K562 (cell line): Measurements from ENCODE around the gene IL26. TPM values are rescaled to one million over a fixed set of nuclear protein-coding genes. Genes with fewer than 3 reads are reported as not detected.
"Not testable (repeated sequence)": the region's sequence is repeated elsewhere in the genome, so short reads cannot be mapped to it uniquely, and the experiment has no call there.

Source experiments
- ATAC-seq: fragments of 200-7000 bp; cut with Tn5 transposase; 3 replicates; pipeline ENCODE4 v1.9.1; 2020; ENCODE audit warnings: moderate library complexity
- BruUV-seq: library from RNA; stranded (reverse); fragments of 400-500 nt; replicated peaks from 2 replicates; lab custom pipeline; 2021; lab: Mats Ljungman, UMichigan
- CTCF ChIA-PET: fragments of 300-600 bp; formaldehyde crosslinking; extraction: SDS; loops from one replicate; lab custom pipeline; 2021; ENCODE audit warnings: low intra/inter-chr PET ratio; lab: Yijun Ruan, JAX
- POLR2A ChIA-PET: fragments of 300-600, 350-650 bp; sonication (Branson Sonifier 250); formaldehyde crosslinking; extraction: SDS; loops from one replicate; lab custom pipeline; 2021; ENCODE audit warnings: antibody characterized with exemption, inconsistent platforms; lab: Yijun Ruan, JAX
- DNase-seq, 4 experiments: peaks; one replicate each; pipeline versions ENCODE4 v3.0.0 to v3.0.0-alpha.2; 2011 to 2018; ENCODE audit warnings: low spot score in 3 of 4, mixed read lengths in 3 of 4; ENCODE audit errors: extremely low read depth in 1 of 4
- FAIRE-seq: peaks from 2 replicates; lab custom pipeline; 2011; peaks lifted over from hg19 to GRCh38; lab: Jason Lieb, UNC
- H2AFZ ChIP-seq: 2 replicates; pipeline ENCODE4 v1.6.0; 2011; ENCODE audit warnings: low read depth, low read length, control low read depth, inconsistent platforms
- H3K27ac ChIP-seq: fragments of 200-600 bp; 3 replicates; pipeline ENCODE4 v1.8.0; 2011; ENCODE audit warnings: low read depth, mild to moderate bottlenecking, control low read depth, inconsistent platforms, low read length, moderate library complexity, mixed read lengths; ENCODE audit errors: extremely low read depth
- H3K27me3 ChIP-seq, 2 experiments: fragments of 300-600 bp in 1 of 2; 2 replicates in 1 of 2; 3 replicates in 1 of 2; pipeline versions ENCODE4 v1.6.0 to v1.8.0; 2011; ENCODE audit warnings: inconsistent platforms in 2 of 2, low read length in 2 of 2, mild to moderate bottlenecking in 1 of 2, mixed read lengths in 1 of 2, moderate library complexity in 1 of 2; ENCODE audit not compliant: control insufficient read depth in 2 of 2, insufficient read depth in 2 of 2
- H3K36me3 ChIP-seq: fragments of 300-600 bp; 3 replicates; pipeline ENCODE4 v1.8.0; 2011; ENCODE audit warnings: mild to moderate bottlenecking, low read length, inconsistent platforms; ENCODE audit not compliant: control insufficient read depth, insufficient read depth
- H3K4me1 ChIP-seq, 2 experiments: fragments of 200-600 bp in 1 of 2; replicated peaks in 1 of 2; 2 replicates in 1 of 2; 3 replicates in 1 of 2; pipeline versions ENCODE4 v1.5.1 to v1.8.0; 2011; ENCODE audit warnings: inconsistent platforms in 2 of 2, low read length in 2 of 2, mild to moderate bottlenecking in 1 of 2, mixed read lengths in 1 of 2, moderate library complexity in 1 of 2; ENCODE audit not compliant: control insufficient read depth in 2 of 2, insufficient read depth in 2 of 2
- H3K4me2 ChIP-seq: 2 replicates; pipeline ENCODE4 v1.6.1; 2011; ENCODE audit warnings: low read length, control low read depth, inconsistent platforms, mixed read lengths; ENCODE audit not compliant: insufficient read depth
- H3K4me3 ChIP-seq: fragments of 200-600 bp; sonication (generic), shearing (Covaris generic); 2 replicates; pipeline ENCODE4 v1.5.1; 2016; ENCODE audit warnings: control low read depth, inconsistent platforms
- H3K79me2 ChIP-seq: fragments of 200-600 bp; 3 replicates; pipeline ENCODE4 v1.8.0; 2011; ENCODE audit warnings: low read length, inconsistent platforms; ENCODE audit not compliant: control insufficient read depth, insufficient read depth
- H3K9ac ChIP-seq, 2 experiments: 2 replicates each; pipeline versions ENCODE4 v1.6.0 to v1.6.1; 2011; ENCODE audit warnings: low read depth in 2 of 2, low read length in 2 of 2, control low read depth in 1 of 2, inconsistent platforms in 1 of 2, mild to moderate bottlenecking in 1 of 2, mixed read lengths in 1 of 2; ENCODE audit not compliant: insufficient read depth in 1 of 2
- H3K9me1 ChIP-seq: one replicate; pipeline ENCODE4 v1.6.0; 2011; ENCODE audit warnings: inconsistent platforms, mild to moderate bottlenecking, low read length, moderate library complexity; ENCODE audit not compliant: control insufficient read depth, insufficient read depth
- H3K9me3 ChIP-seq: replicated peaks from 2 replicates; pipeline ENCODE4 v1.5.1; 2011; ENCODE audit warnings: low read depth, low read length, inconsistent platforms; ENCODE audit not compliant: control insufficient read depth, insufficient read depth
- H4K20me1 ChIP-seq: replicated peaks from 2 replicates; pipeline ENCODE4 v1.6.1; 2011; ENCODE audit warnings: low read length, inconsistent platforms, mixed read lengths; ENCODE audit not compliant: control insufficient read depth, insufficient read depth
- CBFA2T2 ChIP-seq: fragments of 450-650 bp; conservative IDR thresholded peaks from 2 replicates; pipeline ENCODE4 v1.6.1; 2017; ENCODE audit warnings: mild to moderate bottlenecking
- CBFA2T3 ChIP-seq: fragments of 450-650 bp; IDR thresholded peaks from 2 replicates; pipeline ENCODE4 v1.6.1; 2017
- L3MBTL2 ChIP-seq: fragments of 450-650 bp; IDR thresholded peaks from 2 replicates; pipeline ENCODE4 v1.6.1; 2016; ENCODE audit warnings: mild to moderate bottlenecking, moderate library complexity
- MECOM ChIP-seq: fragments of 250-450 bp; sonication (Bioruptor Pico); IDR thresholded peaks from 2 replicates; pipeline ENCODE4 v1.8.0; 2022; ENCODE audit warnings: inconsistent platforms
- PBX2 ChIP-seq, 2 experiments: IDR thresholded peaks in 1 of 2; conservative IDR thresholded peaks in 1 of 2; 2 replicates each; pipeline ENCODE4 v1.6.1; 2016; ENCODE audit warnings: low read depth in 2 of 2, mild to moderate bottlenecking in 1 of 2, missing compliant biosample characterization in 1 of 2, missing genetic modification characterization in 1 of 2, moderate library complexity in 1 of 2
- PKNOX1 ChIP-seq: fragments of 450-650 bp; IDR thresholded peaks from 2 replicates; pipeline ENCODE4 v1.6.1; 2016
- TEAD4 ChIP-seq, 2 experiments: sonication (generic) in 1 of 2; formaldehyde crosslinking in 1 of 2; IDR thresholded peaks; 2 replicates each; pipeline versions ENCODE4 v1.6.1 to v1.8.0; 2012 to 2022; ENCODE audit warnings: borderline replicate concordance in 1 of 2, inconsistent platforms in 1 of 2, low read length in 1 of 2, mild to moderate bottlenecking in 1 of 2, missing genetic modification reagents in 1 of 2
- ZNF407 ChIP-seq: fragments of 450-650 bp; IDR thresholded peaks from 2 replicates; pipeline ENCODE4 v1.6.1; 2016; ENCODE audit warnings: low read depth
- WGBS: fragments of 100-300 bp; shearing (Covaris generic); methylation state at CpG from one replicate; pipeline ENCODE4 v1.1.6; 2016; ENCODE audit warnings: low coverage, mixed read lengths; ENCODE audit not compliant: insufficient coverage; ENCODE audit errors: missing lambda C conversion rate; 5-methylcytosine and 5-hydroxymethylcytosine counted together
- in situ Hi-C: fragments of 300-500 bp; cut with MboI; formaldehyde crosslinking; loops from 4 replicates; pipeline ENCODE4 v1.15.0; 2018; ENCODE audit warnings: inconsistent platforms, mixed read lengths
- intact Hi-C: fragments of 100-400 bp; cut with micrococcal nuclease; formaldehyde crosslinking; loops from 2 replicates; pipeline ENCODE4 v1.14.2; 2022
- polyA plus RNA-seq, 8 experiments: library from polyadenylated mRNA; depleted of rRNA in 4 of 8; stranded (reverse) in 5 of 8; unstranded in 3 of 8; fragments of >200 nt; fragmentation: Nextera tagmentation in 2 of 8; fragmentation: Illumina TruSeq in 1 of 8; extraction: Ambion mirVana in 2 of 8; extraction: Trizol in 1 of 8; gene quantifications; 2 replicates each; pipeline versions ENCODE4 v1.2.1 to v1.2.3, GENCODE V29; 2011 to 2014; ENCODE audit warnings: inconsistent platforms in 1 of 8, missing spikeins in 1 of 8
- total RNA-seq, 7 experiments: library from RNA; depleted of rRNA in 6 of 7; stranded (reverse); fragments of >200 nt in 6 of 7; fragmentation: Illumina TruSeq in 2 of 7; extraction: Trizol in 2 of 7; gene quantifications; 2 replicates each; pipeline versions ENCODE4 v1.2.1 to v1.2.3, GENCODE V29; 2011 to 2021; ENCODE audit warnings: low replicate concordance in 1 of 7

IL26 gene
- total and polyA plus RNA-seq, 9 of the 15 experiments (the other 6 are each of a cell fraction or from before 2014, with no cell fraction given): not detected

- in situ Hi-C loops; H3K36me3 ChIP-seq; H3K79me2 ChIP-seq; CTCF ChIA-PET; H3K4me1 ChIP-seq; BruUV-seq; FAIRE-seq; intact Hi-C loops; H3K4me3 ChIP-seq; H4K20me1 ChIP-seq; H3K9ac ChIP-seq; H3K9me3 ChIP-seq; H3K27me3 ChIP-seq; H3K4me2 ChIP-seq; H3K9me1 ChIP-seq; TF ChIP-seq PBX2 (CRISPR knock-in tag; IDR thresholded peaks at IDR 0.05; ENCODE audit: low read depth); TEAD4 (CRISPR knock-in tag; IDR thresholded peaks at IDR 0.05; ENCODE audit: borderline replicate concordance): not testable (repeated sequence)
- DNase-seq (peak in 1 of 4 experiments; percentile 30), ATAC-seq (peak; percentile 72)
- 4% methylated on average over 12 of the region's 12 CpGs for WGBS
- Histone ChIP-seq H3K27ac (peak overlapping the region; percentile 39; the same call in 1 of the 3 replicates), H2AFZ (peak overlapping the region; percentile 57; the same call in 1 of the 2 replicates)
- POLR2A ChIA-PET: interaction anchor here (0.7 to 1.2 kb wide), 4 partner anchors 13 to 351 kb away, joined by 3 read pairs; no protein-coding TSS in a partner anchor
- peak; percentile 91 for TF ChIP-seq PBX2 (tag; conservative IDR thresholded peaks at IDR 0.05; ENCODE audit: low read depth)
- 0 out of 2 replicates have a peak, but pooled peaks have one; percentile 11 for TF ChIP-seq MECOM (CRISPR knock-in tag)
- TF ChIP-seq CBFA2T2: peak; percentile 27; the same call in 1 of the 2 replicates
- TF ChIP-seq TEAD4 (IDR thresholded peaks at IDR 0.05; ENCODE audit: low read length): peak; percentile 11; the same call in 1 of the 2 replicates
- TF ChIP-seq CBFA2T3: peak; percentile 54; the same call in 1 of the 2 replicates
- TF ChIP-seq L3MBTL2: peak; percentile 43
- TF ChIP-seq PKNOX1: peak; percentile 63
- TF ChIP-seq ZNF407: peak; percentile 54; the same call in 1 of the 2 replicates
Measured at GRCh38 chr12:68209048-68209728, 16.4 kb downstream of the IL26 start.
